ENCODE measurements around the gene ACOX3. TPM values are rescaled to one million over a fixed set of nuclear protein-coding genes. Genes with fewer than 3 reads are reported as not detected.
A peak's percentile ranks its signal among the peaks of the same experiment; 100 is the strongest.
"Not testable (repeated sequence)": the region's sequence is repeated elsewhere in the genome, so short reads cannot be mapped to it uniquely, and the experiment has no call there.

Gene ACOX3
- total RNA-seq, 1 donor from 2014 or later = 29.9 TPM

DNA sequence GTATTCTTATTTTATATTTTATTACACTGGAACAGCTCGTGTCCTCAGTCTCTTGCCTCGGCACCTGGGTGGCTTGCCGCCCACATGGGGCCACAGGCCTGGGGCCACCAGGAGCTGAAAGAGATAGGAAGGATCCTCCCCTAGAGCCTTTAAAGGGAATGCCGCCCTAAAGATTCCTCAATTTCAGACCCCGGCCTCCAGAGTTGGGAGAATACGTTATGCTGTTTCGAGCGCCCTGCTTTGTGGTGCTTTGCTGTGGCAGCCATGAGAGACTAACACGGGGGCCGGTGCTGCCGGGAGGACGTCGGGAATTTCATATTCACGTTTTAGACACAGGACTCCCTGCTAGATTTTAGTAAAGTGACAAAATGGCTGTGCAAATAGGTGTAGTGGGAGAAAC, 33.2 kb downstream of the ACOX3 start:
- no peak for DNase-seq (ENCODE audit: low read depth, low spot score)

- DNase-seq (ENCODE audit: low read depth, low spot score) = not testable (repeated sequence)
Measured at GRCh38 chr4:8406887-8407286, 33.6 kb downstream of the ACOX3 start.

GRCh38 chr4:8405516-8405875, 35.0 kb downstream of the ACOX3 start:
- no peak for DNase-seq (ENCODE audit: low read depth, low spot score)

GRCh38 chr4:8404791-8405515, 35.6 kb downstream of the ACOX3 start:
- no peak for DNase-seq (ENCODE audit: low read depth, low spot score)

- no peak for DNase-seq (ENCODE audit: low read depth, low spot score)
Measured at GRCh38 chr4:8403976-8404375, 36.5 kb downstream of the ACOX3 start.

DNA sequence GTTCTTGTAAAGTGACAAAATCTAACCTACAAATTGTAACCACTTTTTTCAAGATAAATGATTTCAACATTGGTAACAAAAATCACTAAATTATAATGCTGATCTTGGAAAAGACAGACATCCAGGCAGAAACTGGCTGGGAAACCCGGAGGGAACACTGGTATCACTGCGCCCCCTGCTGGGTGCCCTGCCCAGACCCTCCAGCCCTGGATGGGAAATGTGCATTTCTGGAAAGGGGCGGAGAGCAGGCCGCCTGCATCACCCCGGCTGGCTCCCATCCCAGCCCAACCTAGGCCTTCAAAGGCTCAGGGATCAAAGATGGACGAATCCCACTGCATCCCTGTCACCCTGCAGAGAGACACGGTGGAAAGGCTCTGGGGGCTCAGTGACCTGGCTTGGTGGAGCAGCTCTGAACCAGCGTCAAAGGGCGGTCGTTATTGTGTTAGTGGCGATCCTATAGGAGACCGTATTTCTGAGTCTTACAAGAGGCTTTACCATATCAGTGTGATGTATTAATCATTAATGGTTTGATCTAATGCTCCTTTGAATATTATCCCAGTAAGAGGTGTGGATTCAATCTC, 37.3 kb downstream of the ACOX3 start:
- DNase-seq (ENCODE audit: low read depth, low spot score) = no peak

DNA sequence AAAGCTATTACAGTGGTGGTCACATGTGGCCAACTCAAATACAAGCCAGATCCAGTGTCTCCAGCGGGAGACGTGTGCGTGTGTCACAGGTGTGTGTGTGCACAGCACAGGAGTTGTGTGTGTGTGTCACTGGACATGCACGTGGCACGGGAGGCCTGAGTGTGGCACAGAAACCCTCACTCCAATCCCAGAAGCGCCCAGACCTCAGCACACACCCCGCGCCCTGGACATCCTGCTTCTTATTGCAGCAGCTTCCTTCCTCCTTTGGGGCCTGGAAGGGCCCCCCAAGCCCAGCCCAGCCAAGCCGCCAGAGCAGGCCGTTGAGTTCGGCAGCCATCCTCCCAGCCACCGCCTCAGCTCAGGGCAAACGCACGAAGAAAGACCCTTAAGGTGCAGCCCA, 37.9 kb downstream of the ACOX3 start:
- DNase-seq (ENCODE audit: low read depth, low spot score) = no peak

GRCh38 chr4:8402181-8402597, 38.3 kb downstream of the ACOX3 start:
- DNase-seq (ENCODE audit: low read depth, low spot score) = no peak

GRCh38 chr4:8401665-8402064, 38.9 kb downstream of the ACOX3 start:
- DNase-seq (ENCODE audit: low read depth, low spot score) = no peak

- DNase-seq (ENCODE audit: low read depth, low spot score) = no peak
Measured at GRCh38 chr4:8400632-8401325, 39.7 kb downstream of the ACOX3 start.

DNA sequence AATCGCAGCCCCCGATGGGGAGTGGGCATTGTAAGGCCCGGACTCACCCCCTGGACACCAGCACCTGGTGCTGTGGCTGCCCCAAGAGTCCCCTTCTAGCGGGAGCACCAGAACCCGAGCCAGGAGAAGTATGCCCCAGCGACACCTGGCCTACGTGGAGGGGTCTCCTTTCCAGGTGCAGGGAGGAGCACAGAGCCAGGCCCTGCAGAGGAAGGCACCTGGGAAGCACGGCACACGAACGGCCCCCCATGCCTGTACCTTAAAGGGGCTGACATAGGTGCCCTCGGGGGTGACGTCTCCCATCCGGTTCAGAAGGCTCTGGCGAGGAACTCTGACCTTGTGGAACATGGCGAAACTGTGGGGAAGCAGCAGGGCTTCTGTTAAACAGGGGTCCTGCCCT, 41.2 kb downstream of the ACOX3 start:
- DNase-seq (ENCODE audit: low read depth, low spot score) = no peak

DNA sequence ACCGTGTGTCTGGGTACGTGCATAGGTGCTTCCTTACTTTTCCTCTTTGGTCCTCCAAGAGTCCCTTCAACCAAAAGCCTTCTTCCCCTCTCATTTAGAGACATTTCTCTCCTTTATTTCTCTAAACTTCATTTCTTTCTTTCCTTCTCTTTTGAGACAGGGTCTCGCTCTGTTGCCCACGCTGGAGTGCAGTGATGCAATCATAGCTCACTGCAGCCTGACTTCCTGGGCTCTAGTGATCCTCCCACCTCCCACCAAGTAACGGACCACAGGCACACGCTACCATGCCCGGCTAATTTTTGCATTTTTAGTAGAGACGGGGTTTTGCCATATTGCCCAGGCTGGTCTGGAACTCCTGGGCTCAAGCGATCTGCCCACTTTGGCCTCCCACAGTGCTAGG, 42.2 kb downstream of the ACOX3 start:
- no peak for DNase-seq (ENCODE audit: low read depth, low spot score)

DNA sequence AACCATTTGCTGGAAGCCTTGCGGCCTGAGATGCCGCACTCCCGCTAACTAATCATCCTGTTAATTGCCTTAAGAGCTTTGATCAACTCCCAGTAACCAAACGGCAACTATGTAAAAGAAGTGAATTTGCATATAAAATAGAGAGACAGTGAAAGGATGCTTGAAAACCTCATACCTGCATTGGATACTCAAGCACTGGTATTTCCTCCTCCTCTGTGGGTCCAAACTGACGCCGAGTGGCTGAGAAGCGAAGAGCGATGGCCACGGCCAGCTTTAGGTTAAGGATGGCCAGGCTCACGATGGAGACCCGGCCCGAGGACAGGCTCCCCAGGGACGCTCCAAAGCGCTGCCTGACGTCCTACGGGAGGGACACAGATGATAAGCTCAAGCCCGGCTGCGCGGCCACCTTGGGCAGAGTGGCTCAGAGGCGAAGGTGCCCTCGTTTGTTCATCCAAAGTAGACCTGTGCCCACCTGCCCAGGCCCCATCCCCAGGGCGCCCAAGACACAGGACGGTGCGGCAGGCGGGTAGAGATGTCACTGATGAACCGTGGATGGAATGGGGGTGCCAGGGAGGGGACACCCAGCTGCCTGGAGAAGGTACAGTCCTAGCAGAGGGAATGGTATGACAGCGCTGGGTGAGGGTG, 43.6 kb downstream of the ACOX3 start:
- no peak for DNase-seq (ENCODE audit: low read depth, low spot score)

DNA sequence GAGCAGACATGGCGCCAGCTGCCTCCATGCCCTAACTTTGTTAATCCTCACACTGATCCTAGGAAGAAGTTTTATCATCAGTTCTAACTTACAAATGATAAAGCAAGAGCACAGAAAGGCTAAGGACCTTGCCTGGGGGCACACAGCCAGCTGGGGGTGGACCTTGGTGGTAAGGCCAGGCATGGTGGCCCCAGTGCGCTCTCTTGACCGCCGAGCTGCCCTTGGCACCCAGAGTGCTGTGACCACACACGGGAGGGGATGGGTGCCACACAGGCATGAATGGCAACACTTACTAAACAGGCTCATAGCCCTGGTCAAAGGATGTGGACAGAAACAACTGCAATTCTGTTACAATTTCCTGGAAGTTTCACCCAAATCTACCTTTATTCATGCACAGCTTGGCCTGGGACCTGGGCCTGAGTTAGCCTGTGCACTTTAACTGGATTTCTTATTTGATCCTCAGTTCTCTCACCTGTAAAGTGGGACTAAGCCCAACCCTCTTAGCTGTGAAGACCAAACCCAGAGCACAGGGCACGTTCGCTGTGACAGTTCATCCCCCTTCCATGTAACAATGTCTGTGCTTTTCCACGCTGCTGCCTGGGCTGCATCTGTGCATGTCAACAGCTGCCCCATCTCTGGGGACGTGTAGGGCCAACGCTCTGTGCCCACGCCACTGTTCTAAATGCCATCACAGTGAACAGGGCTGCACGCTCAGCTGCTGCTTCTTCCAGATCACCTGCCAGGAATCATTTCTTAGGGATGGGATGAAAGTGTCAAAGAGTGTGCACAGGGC, 44.8 kb downstream of the ACOX3 start:
- DNase-seq (ENCODE audit: low read depth, low spot score) = no peak

DNA sequence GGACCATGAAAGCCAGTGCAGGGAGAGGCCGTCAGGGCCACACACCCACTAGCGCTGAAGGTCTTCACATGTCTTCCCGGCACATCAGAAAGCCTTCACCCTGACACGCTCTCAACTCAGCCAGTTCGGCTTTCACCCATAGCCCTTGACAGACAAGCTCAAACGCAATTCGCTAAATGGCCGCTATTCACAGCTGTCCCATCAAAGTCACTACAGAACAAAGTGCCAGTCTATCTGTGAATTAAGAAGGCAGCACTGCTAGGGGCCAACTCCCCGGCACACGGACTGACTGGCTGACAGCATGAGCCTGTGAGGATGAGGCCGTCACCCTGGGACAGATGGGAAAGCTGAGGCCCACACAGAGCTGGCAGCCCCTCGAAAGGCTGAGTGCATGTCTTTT, 45.7 kb downstream of the ACOX3 start:
- no peak for DNase-seq (ENCODE audit: low read depth, low spot score)

DNA sequence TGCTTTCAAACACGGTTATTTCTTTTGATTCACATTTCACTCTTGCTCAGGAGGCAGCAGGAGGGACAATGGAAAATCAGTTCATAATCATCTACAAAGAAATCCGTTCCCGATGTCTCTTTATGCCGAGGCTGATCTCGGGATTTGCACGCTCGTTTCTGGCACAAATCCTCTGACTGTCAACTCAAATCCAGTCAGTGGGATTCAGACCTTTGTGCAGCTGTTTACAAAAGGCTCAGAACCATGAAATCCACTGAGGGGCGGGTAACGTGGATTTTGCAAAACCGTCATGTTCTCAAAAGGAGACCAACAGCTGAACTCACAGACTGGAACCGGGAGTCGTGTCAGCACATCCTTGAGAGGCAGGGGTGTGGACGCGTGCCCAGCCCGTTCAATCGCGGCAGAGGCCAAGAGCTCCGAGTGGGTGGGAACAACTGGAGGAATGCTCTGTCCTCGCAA, 46.4 kb downstream of the ACOX3 start:
- DNase-seq (ENCODE audit: low read depth, low spot score) = no peak

- DNase-seq (ENCODE audit: low read depth, low spot score) = peak; percentile 84
Measured at GRCh38 chr4:8393593-8394038, 46.9 kb downstream of the ACOX3 start.

- DNase-seq (ENCODE audit: low read depth, low spot score) = no peak
Measured at GRCh38 chr4:8392591-8393190, 47.8 kb downstream of the ACOX3 start.

DNA sequence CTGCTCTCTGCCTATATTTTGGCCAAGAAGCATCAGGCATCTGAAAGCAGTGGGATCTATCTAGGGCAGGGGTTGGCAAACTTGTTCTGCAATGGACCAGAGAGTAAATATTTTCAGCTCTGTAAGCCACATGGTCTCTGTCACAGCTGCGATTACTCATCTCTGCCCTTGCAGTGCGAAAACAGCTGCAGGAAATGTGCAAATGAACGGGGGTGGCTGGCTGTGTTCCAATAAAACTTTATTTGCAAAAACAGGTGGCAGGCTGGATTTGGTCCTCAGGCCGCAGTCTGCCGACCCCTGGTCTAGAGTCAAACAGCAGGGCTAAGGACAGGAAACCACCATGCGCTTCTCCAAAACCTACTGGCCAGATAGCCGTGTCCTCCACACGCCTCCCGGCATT, 48.6 kb downstream of the ACOX3 start:
- DNase-seq (ENCODE audit: low read depth, low spot score) = peak; percentile 78

DNA sequence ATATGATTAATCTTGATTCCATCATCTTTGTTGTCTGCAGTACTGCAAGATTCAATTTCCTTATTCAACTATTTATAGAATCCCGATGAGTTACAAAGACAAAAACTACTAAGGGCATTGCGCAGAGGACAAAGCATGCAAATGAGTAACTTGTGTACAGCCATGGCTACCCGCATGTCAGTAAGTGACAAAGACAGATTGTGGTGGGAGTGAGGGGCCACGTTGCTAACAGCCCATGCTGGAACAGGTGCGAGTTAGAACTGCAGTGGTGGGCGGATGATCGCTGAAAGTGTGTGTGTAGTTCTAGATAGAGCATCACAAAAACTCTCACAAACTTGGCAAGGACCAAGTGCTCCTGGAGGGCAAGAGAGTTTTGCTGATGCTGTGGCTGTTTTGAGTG, 49.5 kb downstream of the ACOX3 start:
- DNase-seq (ENCODE audit: low read depth, low spot score) = no peak

- DNase-seq (ENCODE audit: low read depth, low spot score) = no peak
Measured at GRCh38 chr4:8390577-8390976, 49.9 kb downstream of the ACOX3 start.

Measured in pulmonary artery endothelial cell (primary cell).